OCI-LY1 (cell line): ENCODE results near the gene CCNQ.
A peak's percentile ranks its signal among the peaks of the same experiment; 100 is the strongest.

Experiments
- H2AFZ ChIP-seq: fragments of 200-600 bp; sonication (generic), shearing (Covaris generic); 2 replicates; pipeline ENCODE4 v1.6.0; 2014; ENCODE audit warnings: antibody characterized with exemption, mild to moderate bottlenecking, low read length
- H3F3A ChIP-seq: fragments of 200-600 bp; sonication (generic), shearing (Covaris generic); 2 replicates; pipeline ENCODE4 v1.6.0; 2014; ENCODE audit warnings: mild to moderate bottlenecking, antibody characterized with exemption, low read length, moderate library complexity; ENCODE audit not compliant: insufficient read depth
- H3K27ac ChIP-seq: fragments of 200-600 bp; sonication (generic); 2 replicates; pipeline ENCODE4 v1.5.1; 2014; ENCODE audit warnings: low read length, mixed run types, mild to moderate bottlenecking, low read depth; ENCODE audit not compliant: poor library complexity, severe bottlenecking
- H3K27me3 ChIP-seq: fragments of 200-600 bp; sonication (generic); 2 replicates; pipeline ENCODE4 v1.6.0; 2014; ENCODE audit warnings: antibody characterized with exemption, mild to moderate bottlenecking, low read length, moderate library complexity; ENCODE audit not compliant: insufficient read depth
- H3K36me3 ChIP-seq: fragments of 200-600 bp; sonication (generic); 2 replicates; pipeline ENCODE4 v1.6.1; 2014; ENCODE audit warnings: mild to moderate bottlenecking, antibody characterized with exemption, low read length, moderate library complexity, mixed read lengths; ENCODE audit not compliant: insufficient read depth
- H3K4me1 ChIP-seq: fragments of 200-600 bp; sonication (generic); 2 replicates; pipeline ENCODE4 v1.5.1; 2014; ENCODE audit warnings: mild to moderate bottlenecking, low read length, moderate library complexity; ENCODE audit not compliant: insufficient read depth, severe bottlenecking
- H3K4me2 ChIP-seq: fragments of 200-600 bp; sonication (generic), shearing (Covaris generic); 2 replicates; pipeline ENCODE4 v1.6.1; 2014; ENCODE audit warnings: low read length
- H3K4me3 ChIP-seq: fragments of 200-600 bp; sonication (generic); 2 replicates; pipeline ENCODE4 v1.5.1; 2014; ENCODE audit warnings: low read length, low read depth, mild to moderate bottlenecking, mixed read lengths; ENCODE audit not compliant: poor library complexity, severe bottlenecking
- H3K79me2 ChIP-seq: fragments of 200-600 bp; shearing (Covaris generic); 2 replicates; pipeline ENCODE4 v1.6.1; 2016; ENCODE audit warnings: mixed run types, low read length, mixed read lengths; ENCODE audit not compliant: insufficient read depth
- H3K9ac ChIP-seq: fragments of 200-600 bp; sonication (generic), shearing (Covaris generic); 2 replicates; pipeline ENCODE4 v1.6.1; 2014; ENCODE audit warnings: mild to moderate bottlenecking, low read length, mixed read lengths
- H3K9me2 ChIP-seq: fragments of 200-600 bp; sonication (generic), shearing (Covaris generic); 2 replicates; pipeline ENCODE4 v1.6.1; 2014; ENCODE audit warnings: low read depth, mild to moderate bottlenecking, low read length, mixed read lengths
- H3K9me3 ChIP-seq: fragments of 200-600 bp; shearing (Covaris generic); 2 replicates; pipeline ENCODE4 v1.6.1; 2014; ENCODE audit warnings: low read length, mixed read lengths
- H4K20me1 ChIP-seq: fragments of 200-600 bp; sonication (generic), shearing (Covaris generic); 2 replicates; pipeline ENCODE4 v1.6.0; 2016; ENCODE audit warnings: mild to moderate bottlenecking, low read length; ENCODE audit not compliant: insufficient read depth
- EZH2 ChIP-seq: fragments of 200-600 bp; sonication (generic), shearing (Covaris generic); IDR thresholded peaks from 2 replicates; pipeline ENCODE4 v1.8.0; 2017; ENCODE audit warnings: borderline replicate concordance, mixed run types, mild to moderate bottlenecking, antibody characterized with exemption, low read length, moderate library complexity, mixed read lengths
- TF ChIP-seq, protein P1 (sequence below): fragments of 200-600 bp; sonication (generic), shearing (Covaris generic); IDR thresholded peaks from 2 replicates; pipeline ENCODE4 v1.5.1; 2017; ENCODE audit warnings: mild to moderate bottlenecking, antibody characterized with exemption, low read length, moderate library complexity, mixed read lengths

CCNQ gene

GRCh38 chrX:153576961-153577360 is 22.0 kb downstream of the CCNQ start:
- H3K79me2 ChIP-seq = no peaks in the 10 kb centered on the region

GRCh38 chrX:153576239-153576870 is 22.6 kb downstream of the CCNQ start:
- H3K9me2 ChIP-seq = no peaks in the 10 kb centered on the region
- H3K4me1 ChIP-seq = no peaks in the 10 kb centered on the region
- no peaks in the 10 kb centered on the region for H3K79me2 ChIP-seq
- no peaks in the 10 kb centered on the region for H3K27me3 ChIP-seq
- no peaks in the 10 kb centered on the region for H3F3A ChIP-seq
- H3K27ac ChIP-seq = no peak overlapping the region
- TF ChIP-seq EZH2 = no peak
- TF ChIP-seq, protein P1, sequence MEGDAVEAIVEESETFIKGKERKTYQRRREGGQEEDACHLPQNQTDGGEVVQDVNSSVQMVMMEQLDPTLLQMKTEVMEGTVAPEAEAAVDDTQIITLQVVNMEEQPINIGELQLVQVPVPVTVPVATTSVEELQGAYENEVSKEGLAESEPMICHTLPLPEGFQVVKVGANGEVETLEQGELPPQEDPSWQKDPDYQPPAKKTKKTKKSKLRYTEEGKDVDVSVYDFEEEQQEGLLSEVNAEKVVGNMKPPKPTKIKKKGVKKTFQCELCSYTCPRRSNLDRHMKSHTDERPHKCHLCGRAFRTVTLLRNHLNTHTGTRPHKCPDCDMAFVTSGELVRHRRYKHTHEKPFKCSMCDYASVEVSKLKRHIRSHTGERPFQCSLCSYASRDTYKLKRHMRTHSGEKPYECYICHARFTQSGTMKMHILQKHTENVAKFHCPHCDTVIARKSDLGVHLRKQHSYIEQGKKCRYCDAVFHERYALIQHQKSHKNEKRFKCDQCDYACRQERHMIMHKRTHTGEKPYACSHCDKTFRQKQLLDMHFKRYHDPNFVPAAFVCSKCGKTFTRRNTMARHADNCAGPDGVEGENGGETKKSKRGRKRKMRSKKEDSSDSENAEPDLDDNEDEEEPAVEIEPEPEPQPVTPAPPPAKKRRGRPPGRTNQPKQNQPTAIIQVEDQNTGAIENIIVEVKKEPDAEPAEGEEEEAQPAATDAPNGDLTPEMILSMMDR = no peak
- H2AFZ ChIP-seq = no peak overlapping the region
- no peak overlapping the region for H3K9ac ChIP-seq
- no peaks in the 10 kb centered on the region for H3K9me3 ChIP-seq
- no peaks in the 10 kb centered on the region for H3K36me3 ChIP-seq
- H3K4me3 ChIP-seq = no peak overlapping the region
- H3K4me2 ChIP-seq = no peak overlapping the region
- H4K20me1 ChIP-seq = no peaks in the 10 kb centered on the region

More at GRCh38 chrX:153576961-153577360, 22.0 kb downstream of the CCNQ start:
- H3K27ac ChIP-seq = no peak overlapping the region
- no peaks in the 10 kb centered on the region for H3K9me2 ChIP-seq
- no peaks in the 10 kb centered on the region for H4K20me1 ChIP-seq
- no peak overlapping the region for H3K4me2 ChIP-seq
- no peak overlapping the region for H3K4me3 ChIP-seq
- no peak overlapping the region for H2AFZ ChIP-seq
- H3K4me1 ChIP-seq = no peaks in the 10 kb centered on the region
- no peaks in the 10 kb centered on the region for H3K9me3 ChIP-seq
- H3F3A ChIP-seq = no peaks in the 10 kb centered on the region
- H3K9ac ChIP-seq = no peak overlapping the region
- H3K36me3 ChIP-seq = no peaks in the 10 kb centered on the region
- no peaks in the 10 kb centered on the region for H3K27me3 ChIP-seq
- TF ChIP-seq, protein P1 = no peak
- no peak for TF ChIP-seq EZH2

GRCh38 chrX:153573984-153574383 is 25.0 kb downstream of the CCNQ start:
- no peaks in the 10 kb centered on the region for H3K4me1 ChIP-seq
- no peaks in the 10 kb centered on the region for H4K20me1 ChIP-seq
- no peak overlapping the region for H3K4me2 ChIP-seq
- no peaks in the 10 kb centered on the region for H3F3A ChIP-seq
- H3K9ac ChIP-seq = no peak overlapping the region
- H3K79me2 ChIP-seq = no peaks in the 10 kb centered on the region
- no peaks in the 10 kb centered on the region for H3K27me3 ChIP-seq
- no peak overlapping the region for H2AFZ ChIP-seq
- no peak overlapping the region for H3K27ac ChIP-seq
- H3K36me3 ChIP-seq = no peaks in the 10 kb centered on the region
- H3K4me3 ChIP-seq = no peak overlapping the region
- TF ChIP-seq, protein P1 = peak; percentile 19; the same call in 1 of the 2 replicates
- TF ChIP-seq EZH2 = no peak
- H3K9me3 ChIP-seq = no peaks in the 10 kb centered on the region
- H3K9me2 ChIP-seq = no peaks in the 10 kb centered on the region
